Thoracic aorta (tissue), 2 donors: ENCODE results near the gene BCL2. TPM values are rescaled to one million over a fixed set of nuclear protein-coding genes. Genes with fewer than 3 reads are reported as not detected.
"Not testable (repeated sequence)": the region's sequence is repeated elsewhere in the genome, so short reads cannot be mapped to it uniquely, and the experiment has no call there.

ENCODE experiments used
- ATAC-seq: fragments of 150-250 bp; one replicate; pipeline ENCODE4 v1.8.0; 2017; ENCODE audit warnings: low read depth; ENCODE audit not compliant: insufficient number of reproducible peaks, low FRiP score
- DNase-seq: peaks from one replicate; pipeline ENCODE4 v3.0.0-alpha.2; 2020; ENCODE audit warnings: low spot score
- H3K27ac ChIP-seq, 2 donors: fragments of 200-600 bp; sonication (generic); 1 replicate in 1 of 2; 2 replicates in 1 of 2; pipeline ENCODE4 v1.5.1; 2016; ENCODE audit warnings: mild to moderate bottlenecking in 2 of 2, moderate library complexity in 2 of 2
- H3K27me3 ChIP-seq: fragments of 200-600 bp; sonication (generic); replicated peaks from 2 replicates; pipeline ENCODE4 v1.6.0; 2016; ENCODE audit warnings: mild to moderate bottlenecking; ENCODE audit not compliant: insufficient read depth
- H3K36me3 ChIP-seq: fragments of 200-600 bp; sonication (generic); one replicate; pipeline ENCODE4 v1.5.1; 2016
- H3K4me1 ChIP-seq, 2 donors: fragments of 200-600 bp; sonication (generic); 1 replicate in 1 of 2; 2 replicates in 1 of 2; pipeline versions ENCODE4 v1.5.1 to v1.6.0; 2016; ENCODE audit warnings: low read depth in 2 of 2, mild to moderate bottlenecking in 1 of 2; ENCODE audit not compliant: control insufficient read depth in 1 of 2
- H3K4me3 ChIP-seq: fragments of 200-600 bp; sonication (generic); 2 replicates; pipeline ENCODE4 v1.5.1; 2016; ENCODE audit warnings: mild to moderate bottlenecking
- H3K9me3 ChIP-seq: fragments of 200-600 bp; sonication (generic); 2 replicates; pipeline ENCODE4 v1.5.1; 2016
- total RNA-seq, 2 donors: library from RNA; depleted of rRNA; stranded (reverse); fragments of >200 nt; gene quantifications; one replicate each; pipeline versions ENCODE4 v1.1.0 to v1.2.3, GENCODE V29; 2016
- TF ChIP-seq, protein P1 (sequence below): fragments of 200-600 bp; sonication (generic); IDR thresholded peaks from one replicate; pipeline ENCODE4 v1.5.1; 2019; ENCODE audit warnings: antibody characterized with exemption

BCL2 gene
- total RNA-seq, 2 donors from 2014 or later: 22.9 to 29.3 TPM

DNA sequence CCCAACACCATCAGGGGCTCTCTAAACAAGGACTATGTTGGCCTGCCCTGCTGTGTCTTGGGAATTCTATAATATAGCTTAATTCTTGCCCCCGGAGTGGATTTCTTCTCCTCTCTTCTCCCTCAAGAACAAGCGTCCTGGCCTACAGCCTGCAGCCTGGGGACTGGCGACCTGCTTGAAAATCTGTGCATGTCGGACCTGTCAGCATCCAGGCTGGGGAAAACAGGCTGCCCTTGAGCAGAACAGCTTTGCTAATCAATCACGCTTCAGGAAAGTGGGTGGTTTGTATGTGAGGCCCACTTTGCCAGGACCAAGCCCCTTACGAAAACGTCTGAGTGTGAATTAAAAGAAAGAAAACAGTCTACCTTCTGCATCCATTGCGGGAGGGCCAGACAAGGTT, 116.7 kb downstream of the BCL2 start:
- DNase-seq (no peak), ATAC-seq (no peak)
- Histone ChIP-seq H3K27ac (no peak overlapping the region), H3K4me3 (no peak overlapping the region), H3K4me1 (peaks cover 5 to 27% of the 10 kb centered on the region in 2 donors), H3K36me3 (no peaks in the 10 kb centered on the region), H3K9me3 (no peaks in the 10 kb centered on the region), H3K27me3 (no peaks in the 10 kb centered on the region)
- TF ChIP-seq, protein P1, sequence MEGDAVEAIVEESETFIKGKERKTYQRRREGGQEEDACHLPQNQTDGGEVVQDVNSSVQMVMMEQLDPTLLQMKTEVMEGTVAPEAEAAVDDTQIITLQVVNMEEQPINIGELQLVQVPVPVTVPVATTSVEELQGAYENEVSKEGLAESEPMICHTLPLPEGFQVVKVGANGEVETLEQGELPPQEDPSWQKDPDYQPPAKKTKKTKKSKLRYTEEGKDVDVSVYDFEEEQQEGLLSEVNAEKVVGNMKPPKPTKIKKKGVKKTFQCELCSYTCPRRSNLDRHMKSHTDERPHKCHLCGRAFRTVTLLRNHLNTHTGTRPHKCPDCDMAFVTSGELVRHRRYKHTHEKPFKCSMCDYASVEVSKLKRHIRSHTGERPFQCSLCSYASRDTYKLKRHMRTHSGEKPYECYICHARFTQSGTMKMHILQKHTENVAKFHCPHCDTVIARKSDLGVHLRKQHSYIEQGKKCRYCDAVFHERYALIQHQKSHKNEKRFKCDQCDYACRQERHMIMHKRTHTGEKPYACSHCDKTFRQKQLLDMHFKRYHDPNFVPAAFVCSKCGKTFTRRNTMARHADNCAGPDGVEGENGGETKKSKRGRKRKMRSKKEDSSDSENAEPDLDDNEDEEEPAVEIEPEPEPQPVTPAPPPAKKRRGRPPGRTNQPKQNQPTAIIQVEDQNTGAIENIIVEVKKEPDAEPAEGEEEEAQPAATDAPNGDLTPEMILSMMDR: no peak

DNA sequence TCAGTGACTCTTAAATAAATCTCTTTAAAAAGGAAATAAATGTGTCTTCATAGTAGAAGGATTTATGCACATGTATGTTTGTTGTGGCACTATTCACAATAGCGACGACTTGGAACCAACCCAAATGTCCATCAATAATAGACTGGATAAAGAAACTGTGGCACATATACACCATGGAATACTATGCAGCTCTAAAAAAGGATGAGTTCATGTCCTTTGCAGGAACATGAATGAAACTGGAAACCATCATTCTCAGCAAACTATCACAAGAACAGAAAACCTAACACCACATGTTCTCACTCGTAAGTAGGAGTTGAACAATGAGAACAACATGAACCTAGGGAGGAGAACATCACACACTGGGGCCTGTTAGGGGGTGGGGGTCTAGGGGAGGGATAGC, 118.1 kb downstream of the BCL2 start:
- H3K27ac ChIP-seq, H3K4me3 ChIP-seq, H3K36me3 ChIP-seq, DNase-seq, ATAC-seq, H3K9me3 ChIP-seq, H3K27me3 ChIP-seq: not testable (repeated sequence)
- peaks cover 0 to 21% of the 10 kb centered on the region in 2 donors for H3K4me1 ChIP-seq

DNA sequence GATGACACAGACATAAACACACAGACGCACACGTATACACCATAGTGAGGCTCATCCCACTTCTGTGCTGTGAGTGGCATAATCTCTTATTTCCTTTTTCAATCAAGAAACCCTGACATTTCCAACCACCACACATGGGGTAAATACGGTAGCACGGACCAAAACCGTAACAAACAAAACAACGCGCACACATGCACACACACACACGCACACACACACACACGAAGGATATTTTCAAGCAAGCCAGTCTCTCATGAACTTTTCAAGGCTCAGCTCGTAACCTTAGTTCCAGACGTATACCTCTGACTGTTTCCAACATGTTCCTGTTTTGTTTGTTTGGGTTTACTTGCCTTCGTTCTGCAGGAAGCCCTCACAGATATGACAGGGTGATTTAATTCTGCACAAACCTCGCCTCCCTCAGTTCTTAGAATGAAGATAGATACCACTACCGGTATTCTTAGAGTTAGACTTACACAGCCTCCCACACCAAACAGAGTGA, 119.8 kb downstream of the BCL2 start:
- peak overlapping the region; percentile 19 for H3K4me3 ChIP-seq
- H3K4me1 ChIP-seq: peaks cover 0 to 18% of the 10 kb centered on the region in 2 donors
- no peaks in the 10 kb centered on the region for H3K9me3 ChIP-seq
- H3K27ac ChIP-seq: no peak overlapping the region
- DNase-seq (no peak), ATAC-seq (no peak)
- TF ChIP-seq, protein P1: no peak
- H3K27me3 ChIP-seq: no peaks in the 10 kb centered on the region
- H3K36me3 ChIP-seq: no peaks in the 10 kb centered on the region

DNA sequence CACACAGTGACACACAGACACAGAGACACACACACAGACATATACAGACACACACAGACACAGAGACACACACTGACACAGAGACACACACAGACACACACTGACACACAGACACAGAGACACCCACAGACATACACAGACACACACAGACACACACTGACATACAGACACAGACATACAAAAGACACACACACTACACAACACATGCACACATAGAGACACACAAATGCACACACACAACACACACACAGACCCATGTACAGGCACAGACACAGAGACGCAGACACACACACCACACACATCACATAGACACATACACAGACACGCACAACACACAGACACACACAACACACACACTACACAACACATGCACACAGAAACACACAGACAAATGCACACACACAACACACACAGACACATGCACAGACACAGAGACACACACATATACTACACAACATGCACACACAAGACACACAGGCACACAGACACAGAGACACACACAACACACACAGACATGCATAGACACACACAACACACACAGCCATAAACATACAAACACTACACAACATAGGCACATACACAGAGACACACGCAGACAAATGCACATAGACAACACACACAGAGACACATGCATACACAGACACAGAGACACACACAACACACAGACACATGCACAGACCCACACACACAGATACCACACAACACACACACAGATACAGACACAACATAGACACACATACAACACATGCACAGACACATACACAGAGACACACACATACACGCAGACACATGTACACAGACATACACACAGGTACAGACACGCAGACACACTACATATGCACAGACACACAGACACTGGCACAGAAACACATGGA, 120.5 kb downstream of the BCL2 start:
- no peaks in the 10 kb centered on the region for H3K27me3 ChIP-seq
- TF ChIP-seq, protein P1: no peak
- H3K9me3 ChIP-seq: no peaks in the 10 kb centered on the region
- peaks cover 0 to 18% of the 10 kb centered on the region in 2 donors for H3K4me1 ChIP-seq
- H3K27ac ChIP-seq: no peak overlapping the region
- DNase-seq: no peak
- H3K36me3 ChIP-seq: no peaks in the 10 kb centered on the region
- no peak for ATAC-seq
- peak overlapping the region; percentile 19 for H3K4me3 ChIP-seq

DNA sequence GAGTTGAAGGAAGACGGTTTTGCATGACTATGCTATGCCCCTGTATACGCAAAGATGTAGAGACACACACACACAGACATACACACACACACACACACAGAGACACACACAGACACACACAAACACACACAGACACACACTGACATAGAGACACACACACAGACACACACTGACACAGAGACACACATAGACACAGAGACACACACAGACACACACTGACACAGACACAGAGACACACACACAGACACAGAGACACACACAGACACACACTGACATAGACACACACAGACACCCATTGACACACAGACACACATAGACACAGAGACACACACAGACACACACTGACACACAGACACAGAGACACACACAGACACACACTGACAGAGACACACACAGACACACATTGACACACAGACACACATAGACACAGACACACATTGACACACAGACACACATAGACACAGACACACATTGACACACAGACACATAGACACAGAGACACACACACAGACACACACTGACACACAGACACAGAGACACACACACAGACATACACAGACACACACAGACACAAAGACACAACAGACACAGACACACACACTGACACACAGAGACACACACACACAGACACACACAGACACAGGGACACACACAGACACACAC, 121.3 kb downstream of the BCL2 start:
- TF ChIP-seq, protein P1: no peak
- Histone ChIP-seq H3K9me3 (no peaks in the 10 kb centered on the region), H3K36me3 (no peaks in the 10 kb centered on the region), H3K27ac (no peak overlapping the region), H3K27me3 (no peaks in the 10 kb centered on the region), H3K4me1 (peaks cover 0 to 18% of the 10 kb centered on the region in 2 donors), H3K4me3 (no peak overlapping the region)
- DNase-seq (no peak), ATAC-seq (no peak)
